ENCODE data around the gene CELSR2. TPM values are rescaled to one million over a fixed set of nuclear protein-coding genes. Genes with fewer than 3 reads are reported as not detected.
A peak's percentile ranks its signal among the peaks of the same experiment; 100 is the strongest.

CELSR2 gene
- total RNA-seq, 1 experiment from 2014 or later, result 6.9 TPM

DNA sequence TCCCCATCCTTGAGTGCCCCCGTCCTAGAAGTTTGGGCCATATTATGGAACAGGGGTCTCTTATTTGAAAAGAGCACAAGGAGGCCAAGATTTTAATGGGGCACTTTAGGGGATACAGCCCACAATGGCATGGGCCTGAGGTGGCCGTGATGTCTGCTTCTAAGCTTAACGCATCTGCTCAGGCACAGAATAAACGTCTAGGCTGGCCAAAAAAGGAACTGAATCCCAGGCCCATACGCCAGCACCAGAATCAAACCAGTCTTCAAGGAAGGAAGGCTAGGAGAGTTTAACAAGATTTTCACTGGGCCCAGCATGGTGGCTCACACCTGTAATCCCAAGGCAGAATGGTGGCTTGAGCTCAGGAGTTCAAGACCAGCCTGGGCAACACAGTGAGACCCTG lies 44.9 kb upstream of the CELSR2 start:
- Mint-ChIP-seq H3K4me3 (ENCODE audit: unreplicated experiment) (no peak overlapping the region), H3K4me1 (ENCODE audit: insufficient read depth, unreplicated experiment) (peaks cover 22% of the 10 kb centered on the region), H3K27ac (ENCODE audit: low read depth, unreplicated experiment) (no peak overlapping the region), H3K9me3 (ENCODE audit: unreplicated experiment) (no peaks in the 10 kb centered on the region), H3K36me3 (ENCODE audit: insufficient read depth, unreplicated experiment) (peaks cover 3% of the 10 kb centered on the region), H3K27me3 (ENCODE audit: insufficient read depth, unreplicated experiment) (no peaks in the 10 kb centered on the region)
- BruUV-seq (replicated peaks), result no TSS peak
- no peak for DNase-seq (ENCODE audit: unreplicated experiment)
- TF ChIP-seq CTCF (IDR thresholded peaks at IDR 0.05; ENCODE audit: unreplicated experiment), result no peak
- ChIA-PET POLR2A (interaction anchor here (1.1 to 4.8 kb wide), 3 partner anchors 8 to 22 kb away, joined by 3 to 38 read pairs (median 4); partner anchors contain the start of gene SARS1), CTCF (interaction anchor here (0.7 to 2.0 kb wide), 5 partner anchors 10 to 195 kb away, joined by 3 to 8 read pairs (median 4); partner anchors contain the start of gene SARS1)
- intact Hi-C loops (cut with micrococcal nuclease), result loop anchor here (10.0 kb wide), 1 partner anchor 220 kb away; the partner anchor contains the start of gene PSMA5

DNA sequence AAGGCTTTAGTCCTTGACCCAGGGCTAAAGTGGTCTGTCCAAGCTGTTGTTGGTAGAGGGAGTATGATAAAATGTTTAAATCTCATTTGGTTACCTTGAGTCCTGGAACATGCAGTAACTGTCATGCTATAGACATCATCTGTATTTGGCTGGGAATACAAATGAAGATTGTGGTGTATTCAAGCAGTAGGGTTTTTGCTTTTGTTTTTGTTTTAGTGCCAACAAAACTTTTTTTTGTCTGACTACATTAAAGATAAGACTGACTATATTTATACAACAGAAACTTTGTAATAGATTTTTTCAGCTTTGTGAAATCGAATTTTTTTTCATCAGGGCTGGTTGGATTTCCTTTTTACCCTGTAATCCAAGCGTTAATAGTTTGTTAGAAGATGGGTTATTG lies 43.0 kb upstream of the CELSR2 start:
- Mint-ChIP-seq H3K4me1 (ENCODE audit: insufficient read depth, unreplicated experiment) (peaks cover 27% of the 10 kb centered on the region), H3K36me3 (ENCODE audit: insufficient read depth, unreplicated experiment) (peaks cover 7% of the 10 kb centered on the region), H3K27me3 (ENCODE audit: insufficient read depth, unreplicated experiment) (no peaks in the 10 kb centered on the region), H3K27ac (ENCODE audit: low read depth, unreplicated experiment) (no peak overlapping the region), H3K4me3 (ENCODE audit: unreplicated experiment) (no peak overlapping the region), H3K9me3 (ENCODE audit: unreplicated experiment) (no peaks in the 10 kb centered on the region)
- intact Hi-C loops (cut with micrococcal nuclease), result loop anchor here (10.0 kb wide), 1 partner anchor 218 kb away; the partner anchor contains the start of gene PSMA5
- ChIA-PET CTCF (interaction anchor here (0.6 to 11.3 kb wide), 9 partner anchors 6 to 1206 kb away, joined by 3 to 95 read pairs (median 4); no protein-coding TSS in a partner anchor), POLR2A (interaction anchor here (2.7 to 4.8 kb wide), 3 partner anchors 8 to 34 kb away, joined by 20 to 38 read pairs (median 29); partner anchors contain the start of gene SARS1)
- no peak for TF ChIP-seq CTCF (IDR thresholded peaks at IDR 0.05; ENCODE audit: unreplicated experiment)
- no TSS peak for BruUV-seq (replicated peaks)
- no peak for DNase-seq (ENCODE audit: unreplicated experiment)

- no TSS peak for BruUV-seq (replicated peaks)
- Mint-ChIP-seq H3K36me3 (ENCODE audit: insufficient read depth, unreplicated experiment) (peaks cover 7% of the 10 kb centered on the region), H3K9me3 (ENCODE audit: unreplicated experiment) (no peaks in the 10 kb centered on the region), H3K4me1 (ENCODE audit: insufficient read depth, unreplicated experiment) (peaks cover 27% of the 10 kb centered on the region), H3K27ac (ENCODE audit: low read depth, unreplicated experiment) (no peak overlapping the region), H3K27me3 (ENCODE audit: insufficient read depth, unreplicated experiment) (no peaks in the 10 kb centered on the region), H3K4me3 (ENCODE audit: unreplicated experiment) (no peak overlapping the region)
- ChIA-PET CTCF (interaction anchor here (0.6 to 11.3 kb wide), 13 partner anchors 7 to 810 kb away, joined by 3 to 95 read pairs (median 4); partner anchors contain the start of gene PSMA5), POLR2A (interaction anchor here (1.1 to 5.0 kb wide), 8 partner anchors 7 to 219 kb away, joined by 4 to 38 read pairs (median 17); partner anchors contain the start of genes PSMA5, SARS1 and TMEM167B)
- TF ChIP-seq CTCF (IDR thresholded peaks at IDR 0.05; ENCODE audit: unreplicated experiment), result no peak
- intact Hi-C loops (cut with micrococcal nuclease), result loop anchor here (10.0 kb wide), 1 partner anchor 217 kb away; the partner anchor contains the start of gene PSMA5
- peak; percentile 50 for DNase-seq (ENCODE audit: unreplicated experiment)
Measured at GRCh38 chr1:109207467-109208103, 41.8 kb upstream of the CELSR2 start.

DNA sequence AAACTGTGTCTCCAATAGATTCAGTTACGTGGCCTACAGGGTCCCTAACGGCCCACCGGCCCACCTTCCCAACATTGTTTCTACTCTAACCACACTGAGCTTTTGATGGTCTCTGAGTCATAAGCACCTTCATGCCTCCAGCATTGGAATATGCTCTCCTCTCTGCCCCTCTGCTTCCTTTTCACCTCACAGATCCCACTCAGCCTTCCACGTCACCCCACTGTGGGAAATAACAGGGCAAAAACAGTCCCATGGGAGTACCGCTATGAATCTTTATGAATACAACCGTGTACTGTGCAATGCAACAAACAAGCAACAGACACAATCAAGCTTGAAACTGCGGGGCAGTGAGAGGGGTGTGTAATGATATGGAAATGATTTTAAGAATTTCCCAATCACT lies 40.9 kb upstream of the CELSR2 start:
- peaks cover 7% of the 10 kb centered on the region for H3K36me3 Mint-ChIP-seq (ENCODE audit: insufficient read depth, unreplicated experiment)
- no peak overlapping the region for H3K27ac Mint-ChIP-seq (ENCODE audit: low read depth, unreplicated experiment)
- POLR2A ChIA-PET, result interaction anchor here (0.7 to 5.0 kb wide), 10 partner anchors 10 to 218 kb away, joined by 3 to 29 read pairs (median 8); partner anchors contain the start of genes PSMA5 and TMEM167B
- peaks cover 27% of the 10 kb centered on the region for H3K4me1 Mint-ChIP-seq (ENCODE audit: insufficient read depth, unreplicated experiment)
- no peak overlapping the region for H3K4me3 Mint-ChIP-seq (ENCODE audit: unreplicated experiment)
- no peak for DNase-seq (ENCODE audit: unreplicated experiment)
- TF ChIP-seq CTCF (IDR thresholded peaks at IDR 0.05; ENCODE audit: unreplicated experiment), result no peak
- no peaks in the 10 kb centered on the region for H3K27me3 Mint-ChIP-seq (ENCODE audit: insufficient read depth, unreplicated experiment)
- intact Hi-C loops (cut with micrococcal nuclease), result loop anchor here (10.0 kb wide), 1 partner anchor 216 kb away; the partner anchor contains the start of gene PSMA5
- CTCF ChIA-PET, result interaction anchor here (0.6 to 11.3 kb wide), 10 partner anchors 8 to 284 kb away, joined by 3 to 95 read pairs (median 3); no protein-coding TSS in a partner anchor
- no TSS peak for BruUV-seq (replicated peaks)
- no peaks in the 10 kb centered on the region for H3K9me3 Mint-ChIP-seq (ENCODE audit: unreplicated experiment)
